HEK293 (cell line): ENCODE measurements around the gene LAMA4.

ENCODE experiments used
- ZNF768 ChIP-seq: fragments of 450-650 bp; formaldehyde crosslinking; IDR thresholded peaks from 2 replicates; pipeline ENCODE4 v1.5.1; 2018; ENCODE audit warnings: missing biosample characterization, mild to moderate bottlenecking, missing genetic modification characterization
- ZXDB ChIP-seq: fragments of 450-650 bp; formaldehyde crosslinking; IDR thresholded peaks from 2 replicates; pipeline ENCODE4 v1.5.1; 2016; ENCODE audit warnings: missing biosample characterization, missing genetic modification characterization
- TF ChIP-seq, protein P1 (sequence below): fragments of 450-650 bp; formaldehyde crosslinking; IDR thresholded peaks from 2 replicates; pipeline ENCODE4 v1.5.1; 2016; ENCODE audit warnings: missing biosample characterization, missing genetic modification characterization

DNA sequence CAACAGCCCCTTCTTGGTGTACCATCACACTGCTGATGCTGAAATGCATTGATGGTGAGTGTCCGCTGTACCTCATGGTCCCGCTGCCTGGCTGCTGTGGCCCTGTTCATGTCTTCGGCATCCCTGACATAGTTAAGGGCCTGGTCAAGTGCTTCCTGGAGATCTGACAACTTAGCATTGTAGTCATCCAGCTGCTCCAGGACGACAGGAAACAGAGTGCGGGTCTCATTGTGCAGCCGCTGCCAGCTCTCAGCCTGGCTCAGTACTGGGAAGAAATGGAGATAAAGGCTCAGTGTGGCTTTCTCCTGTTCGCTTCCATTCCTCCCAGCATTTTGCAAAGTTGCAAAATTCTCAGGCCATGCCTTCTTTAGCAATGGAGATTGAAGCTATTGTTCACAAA lies 81.8 kb downstream of the LAMA4 start:
- TF ChIP-seq ZNF768 (tag by site-specific recombination) (no peak), ZXDB (tag by site-specific recombination) (no peak)
- TF ChIP-seq, protein P1, sequence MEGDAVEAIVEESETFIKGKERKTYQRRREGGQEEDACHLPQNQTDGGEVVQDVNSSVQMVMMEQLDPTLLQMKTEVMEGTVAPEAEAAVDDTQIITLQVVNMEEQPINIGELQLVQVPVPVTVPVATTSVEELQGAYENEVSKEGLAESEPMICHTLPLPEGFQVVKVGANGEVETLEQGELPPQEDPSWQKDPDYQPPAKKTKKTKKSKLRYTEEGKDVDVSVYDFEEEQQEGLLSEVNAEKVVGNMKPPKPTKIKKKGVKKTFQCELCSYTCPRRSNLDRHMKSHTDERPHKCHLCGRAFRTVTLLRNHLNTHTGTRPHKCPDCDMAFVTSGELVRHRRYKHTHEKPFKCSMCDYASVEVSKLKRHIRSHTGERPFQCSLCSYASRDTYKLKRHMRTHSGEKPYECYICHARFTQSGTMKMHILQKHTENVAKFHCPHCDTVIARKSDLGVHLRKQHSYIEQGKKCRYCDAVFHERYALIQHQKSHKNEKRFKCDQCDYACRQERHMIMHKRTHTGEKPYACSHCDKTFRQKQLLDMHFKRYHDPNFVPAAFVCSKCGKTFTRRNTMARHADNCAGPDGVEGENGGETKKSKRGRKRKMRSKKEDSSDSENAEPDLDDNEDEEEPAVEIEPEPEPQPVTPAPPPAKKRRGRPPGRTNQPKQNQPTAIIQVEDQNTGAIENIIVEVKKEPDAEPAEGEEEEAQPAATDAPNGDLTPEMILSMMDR (tag by site-specific recombination): no peak
